K562 treated with DMSO at 1 percent for 4 hours (cell line): ENCODE results near the gene TRIM4. TPM values are rescaled to one million over a fixed set of nuclear protein-coding genes. Genes with fewer than 3 reads are reported as not detected.

Experiments used
- total RNA-seq: library from RNA; unstranded; fragments of 300-600 nt; gene quantifications from 2 replicates; pipeline ENCODE4 v1.2.3, GENCODE V29; 2022; ENCODE audit not compliant: insufficient read depth

Gene TRIM4
- total RNA-seq = 35.4 and 35.7 TPM in 2 replicates

DNA sequence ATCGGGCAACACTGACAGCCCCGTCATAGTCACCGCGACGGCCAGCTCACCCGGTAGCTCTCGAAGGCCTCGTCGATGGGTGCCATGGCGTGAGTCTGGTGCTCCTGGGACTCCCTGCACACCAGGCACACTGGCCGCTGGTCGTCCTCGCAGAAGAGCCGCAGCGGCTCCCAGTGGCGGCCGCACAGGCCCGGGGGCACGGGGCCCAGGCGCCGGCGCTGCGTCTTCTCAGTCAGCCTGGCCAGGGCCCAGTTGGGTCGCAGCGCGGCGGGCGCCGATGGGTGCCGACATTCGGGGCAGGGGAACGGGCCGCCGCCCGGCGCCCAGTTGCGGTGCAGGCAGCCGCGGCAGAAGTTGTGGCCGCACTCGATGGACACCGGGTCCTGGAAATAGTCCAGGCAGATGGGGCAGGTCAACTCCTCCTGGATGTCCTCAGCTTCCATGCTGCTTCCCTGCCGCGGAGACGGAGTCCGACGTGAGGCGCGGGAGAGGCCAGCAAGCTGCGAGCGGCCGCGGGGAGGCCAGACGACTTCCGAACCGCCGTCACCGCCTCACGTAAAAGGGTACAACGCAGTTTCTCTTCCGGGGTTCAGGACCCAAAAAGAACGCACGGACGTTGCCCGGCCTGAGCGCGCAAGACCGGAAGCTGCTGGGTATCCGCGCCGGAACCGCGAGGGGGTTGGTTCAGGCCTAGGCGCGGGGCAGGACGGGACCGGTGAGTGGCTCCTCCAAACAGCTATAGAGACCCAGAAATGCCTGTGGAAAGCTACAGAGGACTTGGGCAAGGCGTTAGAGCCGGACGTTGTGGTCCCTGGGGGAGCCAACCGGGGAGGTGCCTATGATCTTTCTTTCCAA lies at the start of gene TRIM4:
TSS of gene TRIM4 (minus strand) at position 572 of the 855 bp plus-strand sequence. CDS start at position 443, 129 bp downstream.

DNA sequence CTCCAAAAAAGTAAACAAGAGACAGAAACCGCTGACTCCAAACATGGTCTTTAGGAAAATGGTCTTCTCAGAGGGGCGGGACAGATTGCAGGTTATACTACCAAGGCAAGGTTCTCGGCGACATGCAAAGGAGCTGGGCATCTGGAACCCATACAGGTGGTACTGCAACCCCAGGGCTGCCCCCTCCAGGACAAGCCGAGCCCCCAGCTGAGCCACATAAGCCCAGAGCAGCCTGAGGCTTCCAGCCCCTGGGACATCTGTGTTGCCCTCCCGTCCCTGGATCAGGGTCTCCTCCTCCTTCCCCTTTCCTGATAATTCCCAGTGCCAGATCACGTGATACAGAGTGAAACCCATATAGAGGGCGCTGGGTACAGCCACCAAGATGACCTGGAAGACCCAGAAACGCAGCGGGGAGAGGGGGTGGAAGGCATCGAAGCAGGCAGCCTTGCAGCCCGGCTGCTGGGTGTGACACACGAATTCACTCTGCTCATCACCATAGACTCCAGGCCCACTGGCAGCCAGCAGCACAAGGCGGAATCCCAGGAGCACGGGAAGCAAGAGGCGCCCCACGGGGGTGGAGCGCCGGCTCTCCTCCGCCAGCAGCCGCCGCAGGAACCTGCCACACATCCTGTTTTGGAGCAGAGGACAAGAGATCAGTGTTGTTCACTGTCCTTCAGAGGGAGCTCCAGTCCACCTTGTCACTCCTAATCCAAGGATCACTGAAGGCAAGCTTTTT lies 9.8 kb upstream of the TRIM4 start, which contains the start of gene GJC3:
TSS of gene GJC3 (minus strand) at position 627 of the 736 bp plus-strand sequence. CDS start at position 627, 0 bp downstream.

DNA sequence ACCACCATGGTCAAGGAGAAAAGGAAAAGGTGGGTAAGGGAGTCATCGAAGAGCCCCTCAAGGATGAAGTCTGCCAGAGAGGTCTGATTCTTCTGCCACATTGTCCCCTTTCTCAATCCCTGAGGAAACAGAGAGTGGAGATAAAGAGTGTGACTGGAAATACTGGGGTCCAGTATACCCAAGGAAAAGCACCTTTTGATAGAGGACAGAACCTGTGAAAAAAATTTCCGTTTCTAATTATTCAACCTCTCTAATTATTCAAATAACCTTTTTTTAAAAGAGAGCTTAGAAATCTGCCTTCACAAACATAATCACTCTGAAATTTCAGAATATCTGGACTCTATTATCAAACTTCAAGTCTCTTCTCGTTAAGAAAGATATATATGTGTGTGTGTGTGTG lies 42.4 kb downstream of the TRIM4 start, which contains the start of gene OR2AE1:
TSS of gene OR2AE1 (minus strand) at position 101 of the 400 bp plus-strand sequence. CDS start at position 101, 0 bp downstream.

Other genes starting within 250 kb of the TRIM4 start
- gene CYP3A5, start 239.5 kb downstream of the TRIM4 start, total RNA-seq = 2.3 and 4.0 TPM in 2 replicates
- gene CYP3A7, start 184.3 kb downstream of the TRIM4 start, total RNA-seq = not detected in 2 replicates
- not detected in 2 replicates for gene CYP3A4, start 135.3 kb downstream of the TRIM4 start, total RNA-seq
- gene CYP3A43, start 91.5 kb downstream of the TRIM4 start, total RNA-seq = not detected in 2 replicates
- gene OR2AE1, start 42.5 kb downstream of the TRIM4 start, total RNA-seq = not detected in 2 replicates
- gene GJC3, start 10.1 kb upstream of the TRIM4 start, total RNA-seq = not detected in 2 replicates
- gene AZGP1, start 56.5 kb upstream of the TRIM4 start, total RNA-seq = not detected in 2 replicates
- gene ZKSCAN1, start 96.1 kb upstream of the TRIM4 start, total RNA-seq = 15.1 and 17.2 TPM in 2 replicates
- 8.1 and 8.9 TPM in 2 replicates for gene ZSCAN21, start 130.2 kb upstream of the TRIM4 start, total RNA-seq
- gene ZNF3, start 162.2 kb upstream of the TRIM4 start, total RNA-seq = 17.9 and 23.2 TPM in 2 replicates
- 158 and 176 TPM in 2 replicates for gene COPS6, start 169.4 kb upstream of the TRIM4 start, total RNA-seq
- 544 and 550 TPM in 2 replicates for gene MCM7, start 181.9 kb upstream of the TRIM4 start, total RNA-seq
- 10.1 and 12.3 TPM in 2 replicates for gene AP4M1, start 182.1 kb upstream of the TRIM4 start, total RNA-seq
- gene TAF6, start 199.8 kb upstream of the TRIM4 start, total RNA-seq = 83.4 and 94.5 TPM in 2 replicates
- 4.1 and 6.5 TPM in 2 replicates for gene CNPY4, start 200.1 kb upstream of the TRIM4 start, total RNA-seq
- gene MBLAC1, start 207.4 kb upstream of the TRIM4 start, total RNA-seq = 1.5 and 1.9 TPM in 2 replicates
- gene LAMTOR4, start 229.4 kb upstream of the TRIM4 start, total RNA-seq = 305 and 308 TPM in 2 replicates
- 15.4 and 28.7 TPM in 2 replicates for gene TRAPPC14, start 239.2 kb upstream of the TRIM4 start, total RNA-seq
- 2.3 and 3.4 TPM in 2 replicates for gene GAL3ST4, start 249.1 kb upstream of the TRIM4 start, total RNA-seq